Smooth muscle cell (in vitro differentiated cells): ENCODE results near the gene ANXA4. TPM values are rescaled to one million over a fixed set of nuclear protein-coding genes. Genes with fewer than 3 reads are reported as not detected.
"Not testable (repeated sequence)": the region's sequence is repeated elsewhere in the genome, so short reads cannot be mapped to it uniquely, and the experiment has no call there.

Experiments used
- DNase-seq: peaks from one replicate; lab custom pipeline; 2025; ENCODE audit not compliant: unreplicated experiment; lab: John Stamatoyannopoulos, UW
- H2AFZ ChIP-seq: fragments of 200-600 bp; sonication (generic); 2 replicates; pipeline ENCODE4 v1.6.0; 2016; ENCODE audit warnings: antibody characterized with exemption, low read depth, mild to moderate bottlenecking
- H3F3A ChIP-seq: fragments of 200-600 bp; sonication (generic); 2 replicates; pipeline ENCODE4 v1.6.0; 2017; ENCODE audit warnings: antibody characterized with exemption, low read depth
- H3K27ac ChIP-seq: fragments of 200-600 bp; sonication (generic); 2 replicates; pipeline ENCODE4 v1.5.1; 2016; ENCODE audit warnings: low read depth, mild to moderate bottlenecking
- H3K27me3 ChIP-seq: fragments of 200-600 bp; sonication (generic); 2 replicates; pipeline ENCODE4 v1.6.1; 2016; ENCODE audit warnings: low read depth, mild to moderate bottlenecking
- H3K36me3 ChIP-seq: fragments of 200-600 bp; sonication (generic); 2 replicates; pipeline ENCODE4 v1.5.1; 2016; ENCODE audit warnings: low read depth
- H3K4me1 ChIP-seq: fragments of 200-600 bp; sonication (generic); 2 replicates; pipeline ENCODE4 v1.5.1; 2016; ENCODE audit warnings: low read depth
- H3K4me2 ChIP-seq: fragments of 200-600 bp; sonication (generic); 2 replicates; pipeline ENCODE4 v1.6.0; 2016; ENCODE audit warnings: mild to moderate bottlenecking
- H3K4me3 ChIP-seq: fragments of 200-600 bp; sonication (generic); 2 replicates; pipeline ENCODE4 v1.5.1; 2016; ENCODE audit warnings: mild to moderate bottlenecking
- H3K79me2 ChIP-seq: fragments of 200-600 bp; sonication (generic); 2 replicates; pipeline ENCODE4 v1.6.0; 2016; ENCODE audit warnings: low read depth, mild to moderate bottlenecking
- H3K9ac ChIP-seq: fragments of 200-600 bp; sonication (generic); 2 replicates; pipeline ENCODE4 v1.6.0; 2016; ENCODE audit warnings: low read depth
- H3K9me3 ChIP-seq: fragments of 200-600 bp; sonication (generic); replicated peaks from 2 replicates; pipeline ENCODE4 v1.5.1; 2016; ENCODE audit warnings: low read depth
- H4K20me1 ChIP-seq: fragments of 200-600 bp; sonication (generic); 2 replicates; pipeline ENCODE4 v1.6.0; 2016; ENCODE audit warnings: low read depth
- CTCF ChIP-seq: fragments of 200-600 bp; sonication (generic); IDR thresholded peaks from 2 replicates; pipeline ENCODE4 v1.5.1; 2017; ENCODE audit warnings: borderline replicate concordance, mild to moderate bottlenecking, antibody characterized with exemption; ENCODE audit not compliant: insufficient read depth, poor library complexity, severe bottlenecking
- WGBS: methylation state at CpG from one replicate; pipeline ENCODE4 v1.1.7; 2016; ENCODE audit warnings: low lambda C conversion rate; 5-methylcytosine and 5-hydroxymethylcytosine counted together
- polyA plus RNA-seq: library from polyadenylated mRNA; unstranded; fragments of >200 nt; fragmentation: Nextera tagmentation; extraction: Ambion mirVana; gene quantifications from 2 replicates; pipeline ENCODE4 v1.2.1, GENCODE V29; 2016
- total RNA-seq: library from RNA; depleted of rRNA; stranded (reverse); fragments of >200 nt; gene quantifications from 2 replicates; pipeline ENCODE4 v1.2.3, GENCODE V29; 2014

Gene ANXA4
- total and polyA plus RNA-seq, 2 experiments from 2014 or later = 14.7 to 32.8 TPM

- Histone ChIP-seq H3K27ac (peak overlapping the region; percentile 84), H3K4me1 (peaks cover 8% of the 10 kb centered on the region), H3K79me2 (no peaks in the 10 kb centered on the region), H3K36me3 (no peaks in the 10 kb centered on the region), H3K9ac (peak overlapping the region; percentile 75), H3F3A (no peaks in the 10 kb centered on the region), H4K20me1 (no peaks in the 10 kb centered on the region), H3K4me2 (peak overlapping the region; percentile 67), H3K9me3 (no peaks in the 10 kb centered on the region), H2AFZ (no peak overlapping the region), H3K27me3 (no peaks in the 10 kb centered on the region), H3K4me3 (peak overlapping the region; percentile 35)
- TF ChIP-seq CTCF = no peak
- DNase-seq = no peak
- WGBS = 1% methylated on average over 4 of the region's 4 CpGs
Measured at GRCh38 chr2:69798909-69799526, 57.1 kb downstream of the ANXA4 start.

- Histone ChIP-seq H3K4me3 (no peak overlapping the region), H3K27me3 (no peaks in the 10 kb centered on the region), H3K27ac (no peak overlapping the region), H2AFZ (no peak overlapping the region), H3K79me2 (no peaks in the 10 kb centered on the region), H3K36me3 (no peaks in the 10 kb centered on the region), H4K20me1 (no peaks in the 10 kb centered on the region), H3F3A (no peaks in the 10 kb centered on the region), H3K4me1 (peaks cover 8% of the 10 kb centered on the region), H3K9me3 (no peaks in the 10 kb centered on the region), H3K4me2 (no peak overlapping the region), H3K9ac (no peak overlapping the region)
- DNase-seq = no peak
- TF ChIP-seq CTCF = no peak
- 97% methylated on average over 1 of the region's 1 CpG for WGBS
Measured at GRCh38 chr2:69801745-69802290, 59.9 kb downstream of the ANXA4 start.

GRCh38 chr2:69802781-69803367 lies 60.9 kb downstream of the ANXA4 start:
- H2AFZ ChIP-seq, H3F3A ChIP-seq, H3K36me3 ChIP-seq, H3K4me2 ChIP-seq, H3K4me3 ChIP-seq, H3K27ac ChIP-seq, H3K4me1 ChIP-seq, H3K27me3 ChIP-seq, H3K9me3 ChIP-seq, H3K79me2 ChIP-seq, H4K20me1 ChIP-seq, DNase-seq, H3K9ac ChIP-seq: not testable (repeated sequence)
- WGBS = 93% methylated on average over 4 of the region's 4 CpGs

GRCh38 chr2:69804416-69804815 lies 62.5 kb downstream of the ANXA4 start:
- no peak overlapping the region for H3K4me3 ChIP-seq

More at GRCh38 chr2:69804416-69804815, 62.5 kb downstream of the ANXA4 start:
- no peaks in the 10 kb centered on the region for H3K79me2 ChIP-seq
- H3K9me3 ChIP-seq = no peaks in the 10 kb centered on the region
- DNase-seq = no peak
- no peaks in the 10 kb centered on the region for H3K4me1 ChIP-seq
- H3K27ac ChIP-seq = no peak overlapping the region
- no peaks in the 10 kb centered on the region for H3K36me3 ChIP-seq
- no peak overlapping the region for H2AFZ ChIP-seq
- H3F3A ChIP-seq = no peaks in the 10 kb centered on the region
- H3K9ac ChIP-seq = no peak overlapping the region
- H3K27me3 ChIP-seq = no peaks in the 10 kb centered on the region
- TF ChIP-seq CTCF = no peak
- no peaks in the 10 kb centered on the region for H4K20me1 ChIP-seq
- 94% methylated on average over 11 of the region's 11 CpGs for WGBS
- no peak overlapping the region for H3K4me2 ChIP-seq
